HG03439 (cell line): ENCODE measurements around the gene SHROOM3.
"Not testable (repeated sequence)": the region's sequence is repeated elsewhere in the genome, so short reads cannot be mapped to it uniquely, and the experiment has no call there.

ENCODE experiments used
- ATAC-seq: cut with Tn5 transposase; IDR thresholded peaks from one replicate; pipeline ENCODE4 v1.9.1; 2021; ENCODE audit warnings: mild to moderate bottlenecking, moderate library complexity; ENCODE audit not compliant: unreplicated experiment

Gene SHROOM3

DNA sequence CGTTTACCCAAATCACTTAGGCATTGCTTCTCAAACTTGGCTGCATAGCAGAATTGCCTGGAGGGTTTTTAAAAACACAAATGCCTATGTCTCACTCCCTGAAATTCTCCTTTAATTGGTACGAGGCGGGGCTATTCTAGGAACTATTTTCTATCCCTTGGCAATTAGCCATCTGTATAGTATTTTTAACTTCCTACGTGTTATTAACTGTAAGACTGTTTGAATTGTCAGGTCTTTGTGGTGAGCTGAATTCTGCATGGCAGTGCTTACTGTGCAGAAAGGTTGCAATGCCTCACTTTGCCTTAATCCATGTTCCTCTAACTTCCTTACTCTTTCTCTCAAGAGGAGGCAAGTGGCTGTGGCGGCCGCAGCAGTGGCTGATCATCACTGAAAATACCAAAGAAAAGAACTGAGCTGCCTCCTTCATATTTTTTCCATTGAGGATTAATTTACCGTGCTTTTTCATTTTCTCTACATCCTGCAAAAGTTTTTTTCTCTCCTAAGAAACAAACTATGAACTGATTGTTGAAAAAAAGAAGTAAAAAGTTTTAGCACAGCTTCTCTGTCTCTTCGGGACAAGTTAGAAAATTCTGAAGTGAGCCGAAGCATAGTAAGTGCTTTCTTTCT lies at the start of gene SHROOM3:
Gene SHROOM3, plus strand, starts transcription at position 329 of the 627 bp plus-strand sequence. CDS start 824 bp downstream, outside the sequence.
- no peak for ATAC-seq

DNA sequence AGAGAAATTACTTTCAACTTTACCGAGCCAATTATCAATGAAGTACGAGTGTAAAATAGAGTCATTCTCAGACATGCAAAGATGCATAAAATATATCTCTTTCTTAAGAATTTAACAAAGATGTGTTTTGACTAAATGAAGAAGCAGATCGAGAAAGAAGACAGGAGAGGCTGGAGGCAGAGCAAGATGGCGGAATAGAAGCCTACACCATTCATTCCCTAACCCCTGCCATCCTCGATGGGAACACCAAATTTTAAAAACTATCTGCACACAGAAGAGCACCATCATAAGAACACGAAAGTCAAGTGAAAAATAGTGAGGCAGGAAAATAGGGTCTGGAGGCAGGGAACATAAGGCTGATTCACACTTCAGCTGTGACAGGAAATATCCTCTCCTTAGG lies 49.1 kb upstream of the SHROOM3 start:
- ATAC-seq: no peak

DNA sequence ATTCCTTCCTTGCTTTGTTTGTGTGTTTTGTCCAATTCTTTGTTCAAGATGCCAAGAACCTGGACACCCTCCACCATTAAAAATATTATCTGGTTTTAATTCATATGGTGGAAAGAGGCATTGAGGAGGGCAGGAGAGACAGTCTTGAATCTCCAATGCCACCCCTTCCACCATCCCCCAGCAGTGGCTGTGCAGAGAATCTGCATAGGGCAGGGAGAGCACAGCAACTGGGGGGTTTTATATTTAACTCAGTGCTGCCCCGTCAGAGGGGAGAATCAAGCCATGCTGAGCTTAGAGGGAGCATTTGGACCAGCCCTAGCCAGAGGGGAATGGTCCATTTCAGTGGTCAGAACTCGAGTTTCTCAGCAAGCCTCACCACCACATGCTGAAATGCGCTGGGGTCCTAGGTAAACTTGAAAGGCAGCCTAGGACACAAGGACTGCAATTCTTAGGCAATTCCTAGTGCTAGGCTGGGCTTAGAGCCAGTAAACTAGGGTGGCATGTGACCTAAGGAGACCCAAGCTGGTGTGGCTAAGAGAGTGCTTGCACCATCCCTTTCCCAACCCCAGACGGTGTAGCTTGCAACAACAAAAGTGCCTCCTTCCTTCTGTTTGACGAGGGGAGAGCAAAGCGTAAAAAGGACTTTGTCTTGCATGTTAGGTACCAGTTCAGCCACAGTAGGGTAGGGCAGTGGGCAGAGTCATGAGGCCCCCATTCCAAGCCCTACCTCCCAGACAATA lies 48.3 kb upstream of the SHROOM3 start:
- no peak for ATAC-seq

DNA sequence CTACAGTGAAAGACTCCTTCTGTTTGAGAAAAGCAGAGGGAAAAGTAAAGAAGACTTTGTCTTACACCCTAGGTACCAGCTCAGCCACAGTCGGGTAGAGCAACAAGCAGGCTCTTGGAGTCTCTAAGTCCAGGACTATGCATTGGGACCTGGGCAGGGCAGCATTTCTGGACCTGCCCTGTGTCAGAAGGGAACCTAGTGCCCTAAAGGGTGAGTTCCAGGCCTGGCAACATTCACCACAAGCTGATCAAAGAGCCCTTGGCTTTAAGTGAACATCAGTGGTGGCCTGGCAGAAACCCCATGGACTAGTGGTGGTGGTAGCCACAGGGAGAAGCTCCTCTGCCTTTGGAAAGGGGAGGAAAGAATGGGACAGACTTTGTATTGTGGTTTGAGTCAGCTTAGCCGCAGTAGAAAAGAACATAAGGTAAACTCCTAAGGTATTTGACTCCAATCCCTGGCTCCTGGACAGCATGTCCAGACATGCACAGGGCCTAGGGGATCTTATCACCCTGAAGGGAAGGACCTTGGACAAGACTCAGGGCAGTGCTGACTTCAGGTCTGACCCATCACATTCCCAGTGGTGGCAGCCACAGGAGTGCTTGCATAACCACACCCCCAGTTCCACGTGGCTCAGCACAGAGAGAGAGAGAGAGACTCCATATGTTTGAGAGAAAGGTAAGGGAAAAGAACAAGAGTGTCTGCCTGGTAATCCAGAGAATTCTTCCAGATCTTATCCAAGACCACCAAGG lies 46.7 kb upstream of the SHROOM3 start:
- ATAC-seq: no peak

DNA sequence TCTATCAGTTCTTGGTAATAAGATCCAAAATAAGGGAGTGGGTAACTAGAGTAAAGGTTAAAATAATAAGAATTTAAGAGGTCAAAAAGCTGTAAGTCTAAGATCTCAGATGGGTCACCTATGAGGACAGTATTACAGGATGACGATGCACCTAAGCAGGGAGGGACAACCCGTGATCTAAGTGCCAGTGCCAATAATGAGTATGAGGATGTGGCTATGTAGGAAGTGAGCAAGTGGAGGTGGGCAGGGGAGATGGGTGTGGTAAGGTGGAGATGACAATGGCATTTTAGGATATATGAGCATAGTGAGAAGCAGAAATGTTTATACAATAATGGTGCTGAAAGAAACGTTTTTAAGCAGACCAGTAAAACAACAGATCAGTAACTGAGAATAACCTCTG lies 33.4 kb upstream of the SHROOM3 start:
- ATAC-seq: no peak

DNA sequence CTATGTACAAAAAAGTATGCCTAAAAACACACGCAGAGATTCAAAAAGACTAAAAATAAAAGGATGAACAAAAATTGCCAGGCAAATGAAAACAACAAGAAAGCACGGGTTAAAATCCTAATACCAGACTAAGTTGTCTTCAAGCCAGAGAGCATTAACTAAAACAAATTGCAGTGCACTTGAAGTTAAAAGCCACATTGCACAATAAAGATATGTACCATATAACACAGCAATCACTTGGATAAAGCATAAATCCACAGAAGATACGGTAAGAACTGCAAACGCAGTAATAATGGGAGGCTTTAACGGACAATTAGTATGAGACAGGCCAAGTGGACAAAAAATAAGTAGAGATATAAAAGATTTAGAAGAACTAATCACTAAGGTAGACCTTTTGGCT lies 28.9 kb upstream of the SHROOM3 start:
- no peak for ATAC-seq

DNA sequence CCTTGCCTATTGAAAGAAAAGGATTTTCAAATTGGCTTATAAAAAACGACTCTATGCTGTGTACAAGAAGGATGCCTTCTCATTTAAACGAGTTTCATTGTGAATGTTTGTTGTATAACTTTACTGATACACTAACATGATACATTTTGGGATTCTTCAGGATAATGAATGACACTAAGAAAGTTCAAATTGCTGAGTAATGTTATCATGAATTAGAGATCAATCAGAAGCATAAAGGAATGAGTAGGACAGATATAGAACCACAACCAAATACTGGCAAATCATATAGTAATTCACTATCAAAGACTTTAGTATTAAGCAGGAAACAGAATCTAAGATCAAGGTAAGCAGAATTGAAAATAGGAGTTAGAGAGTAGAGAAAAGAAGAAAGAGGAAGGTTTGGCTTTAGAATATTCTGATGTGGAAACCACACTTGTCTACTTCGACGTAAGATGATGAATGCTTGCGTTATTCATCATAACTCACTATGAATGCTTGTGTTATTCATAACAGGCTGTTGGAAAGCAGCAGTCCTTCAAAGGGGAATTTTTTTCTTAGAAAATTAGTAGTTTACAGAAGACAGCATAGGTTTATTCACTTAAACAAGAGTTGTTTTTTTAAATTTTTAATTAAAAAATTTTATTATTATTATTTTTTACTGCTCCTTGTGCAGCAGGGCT lies 27.4 kb upstream of the SHROOM3 start:
- ATAC-seq: no peak

DNA sequence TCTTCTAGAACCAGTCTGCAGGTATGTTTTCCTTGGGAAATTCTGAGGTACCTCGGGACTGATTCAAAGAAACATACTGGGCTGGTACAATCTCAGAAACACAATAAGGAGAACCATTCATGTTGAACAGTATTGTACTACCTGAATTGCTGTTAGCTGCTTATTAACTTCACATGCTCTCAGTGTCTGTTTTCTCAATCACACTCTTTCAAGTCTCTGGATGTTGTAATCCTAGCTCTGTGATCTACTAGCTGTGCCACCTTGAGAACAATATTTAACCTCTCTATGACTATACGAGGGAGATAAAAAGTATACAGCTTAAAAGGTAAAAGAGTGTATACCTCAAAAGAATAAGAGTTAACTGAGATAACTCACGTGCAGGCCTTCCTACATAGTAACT lies 24.4 kb upstream of the SHROOM3 start:
- ATAC-seq: no peak

DNA sequence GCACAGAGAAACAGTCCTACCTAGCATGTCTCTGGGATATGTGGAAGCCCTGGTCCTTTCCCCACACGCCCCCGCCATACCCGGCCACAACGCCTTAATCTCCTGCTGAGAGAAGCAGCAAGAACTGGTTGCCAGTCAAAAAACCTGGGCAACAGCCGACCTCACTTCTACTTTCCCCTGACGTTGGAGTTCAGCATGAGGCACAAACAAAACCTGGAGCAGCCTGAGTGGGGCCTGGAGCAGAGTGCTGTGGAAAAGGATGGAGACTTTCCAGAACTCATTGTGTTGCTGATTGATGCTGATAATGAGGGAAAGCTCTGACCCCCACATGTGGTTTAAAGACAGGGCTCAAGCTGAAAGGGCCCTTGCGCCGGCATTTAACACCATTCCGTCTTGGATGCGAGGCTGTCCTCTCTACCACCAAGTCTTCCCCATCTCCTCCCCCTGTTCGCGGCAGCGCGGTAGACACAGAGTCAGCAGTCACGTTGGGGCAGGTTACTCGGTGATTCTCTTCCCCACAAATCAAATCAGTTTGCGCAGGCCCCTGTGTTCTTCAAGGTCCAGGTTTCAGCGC lies 14.8 kb upstream of the SHROOM3 start:
- no peak for ATAC-seq

DNA sequence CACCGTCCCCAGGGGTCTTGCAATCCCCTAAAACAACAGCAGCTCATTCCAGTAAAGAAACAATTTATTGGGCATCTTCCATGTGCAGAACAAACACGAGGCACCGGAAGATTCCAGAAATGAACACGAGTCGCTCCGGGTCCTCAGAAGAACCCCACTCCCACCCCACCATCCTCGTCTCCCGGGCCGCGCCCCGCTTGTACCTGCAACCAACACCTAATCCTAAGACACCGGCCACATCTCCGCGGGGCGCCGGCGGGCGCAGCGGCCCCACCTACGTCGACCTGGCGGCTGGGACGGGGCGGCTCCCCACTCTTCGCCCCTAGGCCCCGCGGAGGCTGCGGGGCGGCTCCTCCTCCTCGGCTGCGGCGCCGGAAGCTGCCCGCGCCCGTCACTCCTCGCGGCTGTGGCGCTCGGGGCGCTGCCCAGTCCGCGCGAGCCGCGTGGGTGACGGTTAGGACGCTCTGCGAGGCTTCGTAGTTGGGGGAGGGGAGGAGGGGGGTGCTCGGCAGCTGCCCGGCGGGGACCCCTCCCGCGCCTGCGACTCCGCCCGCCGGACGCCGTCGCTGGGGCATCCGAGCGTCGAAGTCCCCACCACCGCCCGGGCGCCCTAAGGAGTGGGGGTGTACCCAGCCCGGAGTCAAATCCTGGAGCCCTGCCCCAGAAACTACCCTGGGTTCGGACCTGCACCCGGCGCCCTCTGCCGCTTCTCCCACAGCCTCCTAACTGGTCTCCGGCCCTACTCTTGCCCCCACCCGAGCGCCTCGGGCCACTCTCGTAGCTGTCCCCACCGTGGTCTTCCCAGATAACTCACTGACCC lies 14.1 kb upstream of the SHROOM3 start, which contains the start of gene CCDC158:
Gene CCDC158, minus strand, starts transcription at position 380 of the 820 bp plus-strand sequence. CDS start 17,934 bp downstream, outside the sequence.
- ATAC-seq: no peak

DNA sequence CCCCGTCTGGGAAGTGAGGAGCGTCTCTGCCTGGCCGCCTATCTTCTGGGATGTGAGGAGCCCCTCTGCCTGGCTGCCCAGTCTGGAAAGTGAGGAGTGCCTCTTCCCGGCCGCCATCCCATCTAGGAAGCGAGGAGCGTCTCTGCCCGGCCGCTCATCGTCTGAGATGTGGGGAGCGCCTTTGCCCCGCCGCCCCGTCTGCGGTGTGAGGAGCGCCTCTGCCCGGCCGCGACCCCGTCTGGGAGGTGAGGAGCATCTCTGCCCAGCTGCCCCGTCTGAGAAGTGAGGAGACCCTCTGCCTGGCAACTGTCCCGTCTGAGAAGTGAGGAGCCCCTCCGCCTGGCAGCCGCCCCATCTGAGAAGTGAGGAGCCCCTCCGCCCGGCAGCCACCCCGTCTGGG lies 11.9 kb upstream of the SHROOM3 start:
- ATAC-seq: not testable (repeated sequence)

DNA sequence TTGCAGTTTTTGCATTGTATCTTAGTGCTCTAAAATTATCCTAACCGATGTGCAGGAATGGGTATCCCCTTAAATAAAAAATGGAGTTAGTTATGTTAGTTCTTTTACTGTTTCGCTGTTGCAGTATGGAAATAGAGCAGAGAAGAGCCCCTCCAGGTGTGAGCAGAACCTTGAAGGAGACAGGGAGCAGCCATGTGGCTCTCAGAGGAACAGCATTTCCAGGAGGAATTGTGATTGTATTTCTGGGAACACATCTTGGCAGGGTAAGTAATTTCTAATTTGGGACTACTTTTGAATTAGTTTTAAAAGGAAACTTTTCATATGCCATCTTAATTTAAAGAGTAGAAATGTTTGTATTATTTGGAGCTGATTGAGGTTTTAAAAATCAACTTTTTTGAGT lies 8.8 kb upstream of the SHROOM3 start:
- no peak for ATAC-seq

DNA sequence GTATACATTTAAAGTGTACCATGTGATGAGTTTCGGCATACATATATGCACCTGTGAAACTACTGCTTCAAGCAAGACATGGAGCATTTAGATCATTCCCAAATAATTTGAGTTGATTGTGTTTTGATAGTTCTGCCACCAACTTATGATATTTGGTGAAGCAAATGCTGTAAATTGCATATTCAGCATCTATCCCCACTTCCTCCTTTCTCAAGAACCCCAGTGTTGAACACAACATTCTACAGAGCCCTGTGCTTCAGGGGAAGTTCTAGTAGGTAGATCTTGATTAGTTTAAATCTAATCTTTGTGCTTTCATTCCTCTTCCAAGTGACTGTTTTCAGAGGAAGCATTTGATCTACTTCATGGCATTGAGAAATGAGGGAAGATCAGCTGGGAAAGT lies 5.4 kb upstream of the SHROOM3 start:
- no peak for ATAC-seq

DNA sequence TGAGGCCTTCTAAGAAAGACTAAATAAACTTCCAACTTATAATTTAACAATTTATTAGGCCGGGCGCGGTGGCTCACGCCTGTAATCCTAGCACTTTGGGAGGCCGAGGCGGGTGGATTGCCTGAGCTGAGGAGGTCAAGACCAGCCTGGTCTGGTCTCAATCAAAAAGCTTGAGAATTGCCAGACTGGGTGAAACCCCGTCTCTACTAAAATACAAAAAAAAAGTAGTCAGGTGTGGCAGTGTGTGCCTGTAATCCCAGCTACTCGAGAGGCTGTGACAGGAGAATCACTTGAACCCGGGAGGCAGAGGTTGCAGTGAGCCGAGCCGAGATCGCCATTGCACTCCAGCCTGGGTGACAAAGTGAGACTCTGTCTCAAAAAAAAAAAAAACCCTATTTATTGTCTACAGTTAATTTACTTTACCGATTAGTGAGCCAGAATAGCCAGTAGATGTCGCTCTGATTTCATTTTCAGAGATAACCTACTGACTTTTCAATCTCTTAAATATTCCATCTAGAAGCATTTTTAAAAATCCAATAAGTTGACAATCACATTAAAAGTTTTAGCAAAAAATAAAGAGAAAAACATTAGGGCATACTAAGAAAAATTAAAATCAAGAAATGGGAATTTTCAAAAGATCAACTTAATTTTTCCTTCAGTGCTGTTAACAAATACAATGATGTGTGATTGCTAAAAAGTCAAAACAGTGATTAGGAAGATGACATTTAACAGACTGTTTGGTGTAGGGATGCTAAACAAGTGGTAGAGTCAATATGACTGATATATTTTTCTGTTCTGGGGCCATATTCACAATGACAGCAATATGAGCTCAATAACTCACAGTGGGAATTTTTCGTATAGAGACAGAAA lies 4.3 kb upstream of the SHROOM3 start:
- no peak for ATAC-seq

DNA sequence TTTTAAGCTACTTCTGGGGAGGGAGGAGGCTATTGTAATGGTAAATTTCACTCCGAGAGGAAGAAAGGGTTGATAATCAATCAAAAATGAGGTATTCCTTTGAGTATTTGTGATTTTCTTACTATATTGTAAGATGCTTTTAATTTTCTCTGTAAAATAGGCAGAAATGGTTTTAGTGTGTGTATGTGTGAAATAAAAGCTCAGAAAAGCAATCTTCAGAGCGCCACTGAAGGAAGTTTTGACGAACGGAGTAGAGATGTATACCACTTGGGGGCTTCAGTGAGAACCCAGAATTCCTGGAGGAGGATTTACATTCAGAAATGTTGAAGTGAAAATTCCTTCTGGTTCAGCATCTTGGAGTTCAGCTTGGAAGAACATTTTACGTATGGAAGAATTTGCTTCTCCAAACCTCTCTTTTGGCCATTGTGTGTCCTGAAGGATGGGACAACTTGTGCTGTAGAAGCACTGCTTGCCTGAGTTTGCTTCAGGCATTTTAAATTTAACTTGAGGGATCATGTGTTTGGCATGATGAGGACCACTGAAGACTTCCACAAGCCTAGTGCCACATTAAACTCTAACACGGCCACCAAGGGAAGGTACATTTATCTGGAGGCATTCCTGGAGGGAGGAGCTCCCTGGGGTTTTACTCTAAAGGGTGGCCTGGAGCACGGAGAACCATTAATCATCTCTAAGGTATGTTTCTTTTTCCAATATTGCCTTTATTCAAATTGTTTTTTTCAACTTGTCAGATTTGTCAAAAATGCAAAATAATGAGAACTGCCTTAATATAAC lies 695 bp downstream of the SHROOM3 start:
- ATAC-seq: no peak

DNA sequence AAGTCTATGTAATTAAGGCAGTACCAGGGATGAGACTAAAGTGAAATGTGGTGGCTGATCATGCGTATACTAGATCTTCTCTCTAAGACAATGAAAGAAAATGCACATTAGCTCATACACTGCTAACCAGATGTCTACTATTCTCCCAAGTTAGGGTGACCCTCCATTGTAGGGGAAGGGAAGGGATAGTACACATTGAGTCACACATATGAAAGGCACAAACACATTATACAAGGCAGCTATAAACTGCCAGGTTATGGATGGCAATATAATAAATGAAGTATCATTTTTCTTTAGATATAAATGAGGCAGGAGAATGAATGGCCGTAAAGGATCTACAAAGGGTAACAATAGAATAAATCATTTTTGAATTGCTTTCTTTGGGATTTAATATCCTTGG lies 4.5 kb downstream of the SHROOM3 start:
- no peak for ATAC-seq

DNA sequence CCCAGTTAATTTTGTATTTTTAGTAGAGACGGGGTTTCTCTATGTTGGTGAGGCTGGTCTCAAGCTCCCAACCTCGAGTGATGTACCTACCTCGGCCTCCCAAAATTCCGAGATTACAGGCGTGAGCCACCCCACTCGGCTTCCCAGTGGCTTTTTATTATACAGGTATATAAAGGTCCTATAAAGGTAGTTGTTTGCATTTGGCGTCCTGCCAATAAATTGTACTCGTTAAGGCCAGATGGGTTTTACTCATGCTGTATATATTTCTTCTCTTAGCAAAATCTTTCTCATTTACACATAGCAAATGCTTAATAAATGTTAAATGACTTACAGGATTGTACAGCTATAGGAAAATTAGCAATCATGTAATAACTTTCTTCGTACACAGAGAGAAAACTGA lies 6.9 kb downstream of the SHROOM3 start:
- no peak for ATAC-seq

DNA sequence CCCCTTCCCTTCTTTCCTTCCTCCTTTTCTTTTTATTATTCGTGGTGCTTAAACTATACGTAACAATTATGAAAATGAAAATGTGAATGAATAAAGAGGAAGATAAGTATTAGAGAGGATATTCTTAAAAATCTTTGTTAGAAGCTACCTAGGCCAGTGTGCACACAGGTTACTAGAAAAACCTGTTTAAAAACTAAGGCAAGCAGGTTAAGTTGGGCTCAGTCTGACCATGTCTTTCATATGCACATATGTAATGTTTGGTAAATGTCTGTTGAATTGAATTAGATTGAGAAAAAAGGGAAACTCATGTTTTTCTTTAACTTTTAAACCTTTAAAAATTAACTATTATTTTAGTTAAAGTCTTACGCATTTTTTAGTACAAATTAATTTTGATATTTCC lies 7.8 kb downstream of the SHROOM3 start:
- no peak for ATAC-seq
